ENCODE results near the gene FGF2. TPM values are rescaled to one million over a fixed set of nuclear protein-coding genes. Genes with fewer than 3 reads are reported as not detected.

FGF2 gene
- total and polyA plus RNA-seq, 12 donors = 0.85 to 5.3 (median 2.6) TPM

- WGBS, 4 donors = 64 to 80% (median 79%) methylated on average over 1 of the region's 1 CpG
- intact Hi-C loops (cut with DNase I) = no loop called here
- H3K36me3 ChIP-seq (replicated peaks in 1 of 2) = no peaks in the 10 kb centered on the region
- TF ChIP-seq POLR2A (IDR thresholded peaks at IDR 0.05) (no peak), CTCF (IDR thresholded peaks at IDR 0.05) (no peak)
- DNase-seq = no peak
- H3K4me3 ChIP-seq = no peak overlapping the region
- no peak overlapping the region for H3K27ac ChIP-seq
- no peaks in the 10 kb centered on the region for H3K4me1 ChIP-seq (replicated peaks in 1 of 2)
- no peaks in the 10 kb centered on the region for H3K9me3 ChIP-seq (replicated peaks in 1 of 3)
- H3K27me3 ChIP-seq = no peaks in the 10 kb centered on the region
These were observed 57.9 kb downstream of the FGF2 start for GRCh38 chr4:122884499-122884898.

- no peak for TF ChIP-seq CTCF (IDR thresholded peaks at IDR 0.05)
- TF ChIP-seq POLR2A (IDR thresholded peaks at IDR 0.05) = no peak
- Histone ChIP-seq H3K4me1 (replicated peaks in 1 of 2) (no peaks in the 10 kb centered on the region), H3K36me3 (replicated peaks in 1 of 2) (peaks cover 0 to 13% of the 10 kb centered on the region in 2 donors), H3K27ac (no peak overlapping the region), H3K4me3 (no peak overlapping the region), H3K27me3 (no peaks in the 10 kb centered on the region), H3K9me3 (replicated peaks in 1 of 3) (no peaks in the 10 kb centered on the region)
- no peak for DNase-seq
- intact Hi-C loops (cut with DNase I) = no loop called here
- 59 to 84% (median 76%) methylated on average over 1 of the region's 1 CpG for WGBS, 4 donors
These were observed 63.1 kb downstream of the FGF2 start for GRCh38 chr4:122889726-122890125.

GRCh38 chr4:122890147-122890795 is 63.6 kb downstream of the FGF2 start:
- Histone ChIP-seq H3K27me3 (no peaks in the 10 kb centered on the region), H3K4me3 (no peak overlapping the region), H3K9me3 (replicated peaks in 1 of 3) (no peaks in the 10 kb centered on the region), H3K4me1 (replicated peaks in 1 of 2) (no peaks in the 10 kb centered on the region), H3K27ac (no peak overlapping the region), H3K36me3 (replicated peaks in 1 of 2) (peaks cover 0 to 13% of the 10 kb centered on the region in 2 donors)
- WGBS, 4 donors = 70 to 82% (median 76%) methylated on average over 2 of the region's 2 CpGs
- TF ChIP-seq CTCF (IDR thresholded peaks at IDR 0.05) (no peak), POLR2A (IDR thresholded peaks at IDR 0.05) (no peak)
- intact Hi-C loops (cut with DNase I) = no loop called here
- no peak for DNase-seq

- Histone ChIP-seq H3K4me1 (replicated peaks in 1 of 2) (no peaks in the 10 kb centered on the region), H3K27ac (no peak overlapping the region), H3K36me3 (replicated peaks in 1 of 2) (peaks cover 0 to 13% of the 10 kb centered on the region in 2 donors), H3K27me3 (no peaks in the 10 kb centered on the region), H3K4me3 (no peak overlapping the region), H3K9me3 (replicated peaks in 1 of 3) (peaks cover 0 to 4% (median 0%) of the 10 kb centered on the region in 3 donors)
- TF ChIP-seq POLR2A (IDR thresholded peaks at IDR 0.05) (no peak), CTCF (IDR thresholded peaks at IDR 0.05) (no peak)
- 92 to 96% (median 94%) methylated on average over 3 of the region's 3 CpGs for WGBS, 4 donors
- intact Hi-C loops (cut with DNase I) = no loop called here
- DNase-seq = no peak
These were observed 68.2 kb downstream of the FGF2 start for GRCh38 chr4:122894827-122895226.
